HEK293 (cell line): ENCODE measurements around the gene RPS6KA3.
A peak's percentile ranks its signal among the peaks of the same experiment; 100 is the strongest.

Experiments used
- ELK4 ChIP-seq: IDR thresholded peaks from 2 replicates; pipeline ENCODE4 v1.6.1; 2011; ENCODE audit warnings: mild to moderate bottlenecking, low read depth, low read length, borderline replicate concordance
- GLIS2 ChIP-seq: fragments of 450-650 bp; formaldehyde crosslinking; IDR thresholded peaks from 2 replicates; pipeline ENCODE4 v1.5.1; 2016; ENCODE audit warnings: missing biosample characterization, missing genetic modification characterization
- PATZ1 ChIP-seq: fragments of 450-650 bp; formaldehyde crosslinking; IDR thresholded peaks from 2 replicates; pipeline ENCODE4 v1.5.1; 2016; ENCODE audit warnings: missing biosample characterization, missing genetic modification characterization
- PRDM4 ChIP-seq: fragments of 450-650 bp; formaldehyde crosslinking; IDR thresholded peaks from 2 replicates; pipeline ENCODE4 v1.5.1; 2017; ENCODE audit warnings: missing biosample characterization, missing genetic modification characterization
- TRIM28 ChIP-seq: IDR thresholded peaks from 2 replicates; pipeline ENCODE4 v1.6.1; 2011; ENCODE audit warnings: low read length, control low read depth, borderline replicate concordance
- ZBTB20 ChIP-seq: fragments of 450-650 bp; formaldehyde crosslinking; IDR thresholded peaks from 2 replicates; pipeline ENCODE4 v1.5.1; 2016; ENCODE audit warnings: missing biosample characterization, missing genetic modification characterization
- ZBTB21 ChIP-seq: fragments of 450-650 bp; formaldehyde crosslinking; IDR thresholded peaks from 2 replicates; pipeline ENCODE4 v1.5.1; 2017; ENCODE audit warnings: missing biosample characterization, missing genetic modification characterization
- ZBTB48 ChIP-seq: fragments of 450-650 bp; formaldehyde crosslinking; IDR thresholded peaks from 2 replicates; pipeline ENCODE4 v1.5.1; 2016; ENCODE audit warnings: missing biosample characterization, missing genetic modification characterization
- ZEB2 ChIP-seq: fragments of 450-650 bp; formaldehyde crosslinking; IDR thresholded peaks from 2 replicates; pipeline ENCODE4 v1.5.1; 2016; ENCODE audit warnings: missing biosample characterization, missing genetic modification characterization
- ZFHX2 ChIP-seq: fragments of 450-650 bp; formaldehyde crosslinking; conservative IDR thresholded peaks from 2 replicates; pipeline ENCODE4 v1.5.1; 2016; ENCODE audit warnings: missing biosample characterization, missing genetic modification characterization
- ZNF112 ChIP-seq: fragments of 450-650 bp; formaldehyde crosslinking; IDR thresholded peaks from 2 replicates; pipeline ENCODE4 v1.5.0; 2017; ENCODE audit warnings: missing biosample characterization, missing genetic modification characterization
- ZNF133 ChIP-seq: fragments of 450-650 bp; formaldehyde crosslinking; IDR thresholded peaks from 2 replicates; pipeline ENCODE4 v1.5.1; 2016; ENCODE audit warnings: missing biosample characterization, missing genetic modification characterization
- ZNF174 ChIP-seq: fragments of 450-650 bp; formaldehyde crosslinking; IDR thresholded peaks from 2 replicates; pipeline ENCODE4 v1.5.0; 2017; ENCODE audit warnings: missing biosample characterization, mild to moderate bottlenecking, missing genetic modification characterization
- ZNF2 ChIP-seq: fragments of 450-650 bp; formaldehyde crosslinking; IDR thresholded peaks from 2 replicates; pipeline ENCODE4 v1.5.1; 2016; ENCODE audit warnings: missing biosample characterization, missing genetic modification characterization
- ZNF221 ChIP-seq: fragments of 450-650 bp; formaldehyde crosslinking; IDR thresholded peaks from 2 replicates; pipeline ENCODE4 v1.5.1; 2017; ENCODE audit warnings: missing biosample characterization, missing genetic modification characterization, borderline replicate concordance
- ZNF223 ChIP-seq: fragments of 450-650 bp; formaldehyde crosslinking; IDR thresholded peaks from 2 replicates; pipeline ENCODE4 v1.5.1; 2016; ENCODE audit warnings: missing biosample characterization, missing genetic modification characterization
- ZNF280C ChIP-seq: fragments of 450-650 bp; formaldehyde crosslinking; IDR thresholded peaks from 2 replicates; pipeline ENCODE4 v1.5.1; 2016; ENCODE audit warnings: missing biosample characterization, missing genetic modification characterization
- ZNF292 ChIP-seq: fragments of 450-650 bp; formaldehyde crosslinking; IDR thresholded peaks from 2 replicates; pipeline ENCODE4 v1.5.1; 2016; ENCODE audit warnings: low read depth, missing biosample characterization, missing genetic modification characterization, borderline replicate concordance
- ZNF341 ChIP-seq: fragments of 450-650 bp; formaldehyde crosslinking; IDR thresholded peaks from 2 replicates; pipeline ENCODE4; 2016; ENCODE audit warnings: low read depth, missing biosample characterization, missing genetic modification characterization
- ZNF37A ChIP-seq: fragments of 450-650 bp; IDR thresholded peaks from 2 replicates; pipeline ENCODE4 v1.5.1; 2018; ENCODE audit warnings: missing biosample characterization, missing genetic modification characterization
- ZNF391 ChIP-seq: fragments of 450-650 bp; formaldehyde crosslinking; IDR thresholded peaks from 2 replicates; pipeline ENCODE4 v1.5.1; 2016; ENCODE audit warnings: low read depth, missing biosample characterization, missing genetic modification characterization, borderline replicate concordance
- ZNF394 ChIP-seq: fragments of 450-650 bp; formaldehyde crosslinking; IDR thresholded peaks from 2 replicates; pipeline ENCODE4 v1.5.1; 2016; ENCODE audit warnings: missing biosample characterization, missing genetic modification characterization, mild to moderate bottlenecking, moderate library complexity, borderline replicate concordance
- ZNF433 ChIP-seq: fragments of 450-650 bp; formaldehyde crosslinking; IDR thresholded peaks from 2 replicates; pipeline ENCODE4 v1.5.1; 2016; ENCODE audit warnings: missing biosample characterization, missing genetic modification characterization, low read depth
- ZNF548 ChIP-seq: fragments of 450-650 bp; formaldehyde crosslinking; IDR thresholded peaks from 2 replicates; pipeline ENCODE4 v1.5.1; 2016; ENCODE audit warnings: missing biosample characterization, missing genetic modification characterization
- ZNF558 ChIP-seq: fragments of 450-650 bp; formaldehyde crosslinking; IDR thresholded peaks from 2 replicates; pipeline ENCODE4 v1.5.1; 2016; ENCODE audit warnings: missing biosample characterization, missing genetic modification characterization
- ZNF561 ChIP-seq: fragments of 450-650 bp; IDR thresholded peaks from 2 replicates; pipeline ENCODE4 v1.5.1; 2018; ENCODE audit warnings: missing biosample characterization, missing genetic modification characterization, borderline replicate concordance
- ZNF600 ChIP-seq: fragments of 450-650 bp; formaldehyde crosslinking; IDR thresholded peaks from 2 replicates; pipeline ENCODE4 v1.5.1; 2016; ENCODE audit warnings: missing biosample characterization, missing genetic modification characterization
- ZNF629 ChIP-seq: fragments of 450-650 bp; formaldehyde crosslinking; IDR thresholded peaks from 2 replicates; pipeline ENCODE4 v1.5.1; 2017; ENCODE audit warnings: missing biosample characterization, missing genetic modification characterization
- ZSCAN16 ChIP-seq: fragments of 450-650 bp; formaldehyde crosslinking; IDR thresholded peaks from 2 replicates; pipeline ENCODE4 v1.5.1; 2016; ENCODE audit warnings: missing biosample characterization, missing genetic modification characterization
- ZSCAN18 ChIP-seq: fragments of 450-650 bp; formaldehyde crosslinking; IDR thresholded peaks from 2 replicates; pipeline ENCODE4 v1.5.1; 2016; ENCODE audit warnings: missing biosample characterization, missing genetic modification characterization

Gene RPS6KA3

GRCh38 chrX:20266810-20267606 lies at the start of gene RPS6KA3 (continued):
- TF ChIP-seq ZNF433 (tag by site-specific recombination) (no peak), ZNF292 (tag by site-specific recombination) (no peak), ELK4 (no peak), ZNF394 (no peak), ZNF548 (tag by site-specific recombination) (no peak), ZBTB20 (tag by site-specific recombination) (no peak), ZNF341 (peak; percentile 78), ZNF558 (tag by site-specific recombination) (no peak), PRDM4 (tag by site-specific recombination) (0 out of 2 replicates have a peak, but pooled peaks have one; percentile 2), ZNF112 (tag by site-specific recombination) (no peak), ZSCAN16 (tag by site-specific recombination) (no peak), ZNF600 (tag by site-specific recombination) (0 out of 2 replicates have a peak, but pooled peaks have one; percentile 16), ZNF133 (tag by site-specific recombination) (no peak), ZNF391 (no peak), ZNF629 (tag by site-specific recombination) (0 out of 2 replicates have a peak, but pooled peaks have one; percentile 24), ZNF37A (tag by site-specific recombination) (no peak), ZNF223 (tag by site-specific recombination) (no peak), ZFHX2 (peak; percentile 92), ZBTB48 (tag by site-specific recombination) (no peak; the same call in 1 of the 2 replicates), ZBTB21 (tag by site-specific recombination) (no peak), ZNF221 (tag by site-specific recombination) (no peak), ZNF2 (tag by site-specific recombination) (no peak), ZSCAN18 (tag by site-specific recombination) (no peak), ZNF561 (0 out of 2 replicates have a peak, but pooled peaks have one; percentile 55), GLIS2 (peak; percentile 79), ZNF174 (tag by site-specific recombination) (no peak), TRIM28 (no peak), ZNF280C (tag by site-specific recombination) (no peak), PATZ1 (peak; percentile 92), ZEB2 (tag by site-specific recombination) (peak; percentile 87)
